ENCODE results near the gene PTH2R. TPM values are rescaled to one million over a fixed set of nuclear protein-coding genes. Genes with fewer than 3 reads are reported as not detected.

PTH2R gene
- polyA plus RNA-seq, 1 donor from 2014 or later, result not detected

- Histone ChIP-seq H3K36me3 (ENCODE audit: insufficient read depth, low read length) (no peaks in the 10 kb centered on the region), H4K20me1 (ENCODE audit: insufficient read depth) (no peaks in the 10 kb centered on the region), H3K27ac (ENCODE audit: low read length) (no peak overlapping the region), H3K4me3 (ENCODE audit: low read length) (no peak overlapping the region), H3K27me3 (ENCODE audit: insufficient read depth, low read depth, low read length) (no peaks in the 10 kb centered on the region), H3K9me3 (ENCODE audit: low read length) (no peaks in the 10 kb centered on the region), H2AFZ (ENCODE audit: low read depth, low read length) (no peak overlapping the region), H3K79me2 (replicated peaks; ENCODE audit: insufficient read depth, low read length) (no peaks in the 10 kb centered on the region), H3K4me2 (ENCODE audit: low read length) (no peak overlapping the region), H3K9me2 (ENCODE audit: insufficient read depth, low read length) (no peaks in the 10 kb centered on the region), H3F3A (ENCODE audit: insufficient read depth, low read length, poor library complexity, severe bottlenecking) (no peaks in the 10 kb centered on the region), H3K9ac (ENCODE audit: low read length) (no peak overlapping the region)
- TF ChIP-seq MXI1 (conservative IDR thresholded peaks at IDR 0.05; ENCODE audit: poor library complexity, severe bottlenecking), result no peak
- TF ChIP-seq REST (IDR thresholded peaks at IDR 0.05; ENCODE audit: borderline replicate concordance), result no peak
- no peak for TF ChIP-seq TAF1 (IDR thresholded peaks at IDR 0.05; ENCODE audit: low read depth)
- TF ChIP-seq EP300 (conservative IDR thresholded peaks at IDR 0.05; ENCODE audit: poor library complexity, severe bottlenecking), result no peak
- no peak for TF ChIP-seq POLR2AphosphoS5 (IDR thresholded peaks at IDR 0.05)
- no peak for TF ChIP-seq EZH2 (IDR thresholded peaks at IDR 0.05; ENCODE audit: borderline replicate concordance, insufficient read depth, low read length, poor library complexity, severe bottlenecking)
These were observed 27.4 kb upstream of the PTH2R start for GRCh38 chr2:208379192-208379591.

- Histone ChIP-seq H2AFZ (ENCODE audit: low read depth, low read length) (no peak overlapping the region), H3K9me3 (ENCODE audit: low read length) (no peaks in the 10 kb centered on the region), H3K27me3 (ENCODE audit: insufficient read depth, low read depth, low read length) (no peaks in the 10 kb centered on the region), H3F3A (ENCODE audit: insufficient read depth, low read length, poor library complexity, severe bottlenecking) (no peaks in the 10 kb centered on the region), H3K4me3 (ENCODE audit: low read length) (no peak overlapping the region), H3K79me2 (replicated peaks; ENCODE audit: insufficient read depth, low read length) (no peaks in the 10 kb centered on the region), H4K20me1 (ENCODE audit: insufficient read depth) (no peaks in the 10 kb centered on the region), H3K9me2 (ENCODE audit: insufficient read depth, low read length) (no peaks in the 10 kb centered on the region), H3K4me2 (ENCODE audit: low read length) (no peak overlapping the region), H3K27ac (ENCODE audit: low read length) (no peak overlapping the region), H3K36me3 (ENCODE audit: insufficient read depth, low read length) (no peaks in the 10 kb centered on the region), H3K9ac (ENCODE audit: low read length) (no peak overlapping the region)
- TF ChIP-seq EP300 (conservative IDR thresholded peaks at IDR 0.05; ENCODE audit: poor library complexity, severe bottlenecking) (no peak), CTCF (IDR thresholded peaks at IDR 0.05; ENCODE audit: poor library complexity, severe bottlenecking) (no peak), EZH2 (IDR thresholded peaks at IDR 0.05; ENCODE audit: borderline replicate concordance, insufficient read depth, low read length, poor library complexity, severe bottlenecking) (no peak), SMC3 (conservative IDR thresholded peaks at IDR 0.05; ENCODE audit: poor library complexity) (no peak), MXI1 (conservative IDR thresholded peaks at IDR 0.05; ENCODE audit: poor library complexity, severe bottlenecking) (no peak), RAD21 (conservative IDR thresholded peaks at IDR 0.05) (no peak), REST (IDR thresholded peaks at IDR 0.05; ENCODE audit: borderline replicate concordance) (no peak), TAF1 (IDR thresholded peaks at IDR 0.05; ENCODE audit: low read depth) (no peak), POLR2AphosphoS5 (IDR thresholded peaks at IDR 0.05) (no peak)
These were observed 22.0 kb upstream of the PTH2R start for GRCh38 chr2:208384637-208385036.

All from neural cell (in vitro differentiated cells).